ENCODE data around the gene FOXD4.
"Not testable (repeated sequence)": the region's sequence is repeated elsewhere in the genome, so short reads cannot be mapped to it uniquely, and the experiment has no call there.

Gene FOXD4

GRCh38 chr9:112589-113467 lies 5.4 kb downstream of the FOXD4 start:
- H3K9me3 ChIP-seq (ENCODE audit: control insufficient read depth in 5 of 5, low read length in 5 of 5); H3K9ac ChIP-seq (ENCODE audit: low read length in 5 of 5); H3K36me3 ChIP-seq (ENCODE audit: control insufficient read depth in 5 of 5, insufficient read depth in 5 of 5, low read length in 5 of 5); H3K27ac ChIP-seq (ENCODE audit: low read depth, low read length): not testable (repeated sequence)
- H3K4me1 ChIP-seq (ENCODE audit: control insufficient read depth in 5 of 5, insufficient read depth in 5 of 5, low read length in 5 of 5): peaks cover 0 to 20% (median 15%) of the 10 kb centered on the region in 5 donors
- peaks cover 3 to 22% (median 15%) of the 10 kb centered on the region in 5 donors for H3K27me3 ChIP-seq (ENCODE audit: control insufficient read depth in 5 of 5, insufficient read depth in 4 of 5, low read length in 5 of 5)
- peak overlapping the region in 1 of 5 donors; percentile 67 for H3K4me3 ChIP-seq (ENCODE audit: low read depth in 1 of 5, low read length in 5 of 5)

- H3K9ac ChIP-seq (ENCODE audit: low read length in 5 of 5); H3K9me3 ChIP-seq (ENCODE audit: control insufficient read depth in 5 of 5, low read length in 5 of 5); H3K4me3 ChIP-seq (ENCODE audit: low read depth in 1 of 5, low read length in 5 of 5); H3K27ac ChIP-seq (ENCODE audit: low read depth, low read length); H3K36me3 ChIP-seq (ENCODE audit: control insufficient read depth in 5 of 5, insufficient read depth in 5 of 5, low read length in 5 of 5): not testable (repeated sequence)
- peaks cover 3 to 22% (median 13%) of the 10 kb centered on the region in 5 donors for H3K27me3 ChIP-seq (ENCODE audit: control insufficient read depth in 5 of 5, insufficient read depth in 4 of 5, low read length in 5 of 5)
- H3K4me1 ChIP-seq (ENCODE audit: control insufficient read depth in 5 of 5, insufficient read depth in 5 of 5, low read length in 5 of 5): peaks cover 0 to 20% (median 15%) of the 10 kb centered on the region in 5 donors
Measured at GRCh38 chr9:110672-111071, 7.5 kb downstream of the FOXD4 start.

DNA sequence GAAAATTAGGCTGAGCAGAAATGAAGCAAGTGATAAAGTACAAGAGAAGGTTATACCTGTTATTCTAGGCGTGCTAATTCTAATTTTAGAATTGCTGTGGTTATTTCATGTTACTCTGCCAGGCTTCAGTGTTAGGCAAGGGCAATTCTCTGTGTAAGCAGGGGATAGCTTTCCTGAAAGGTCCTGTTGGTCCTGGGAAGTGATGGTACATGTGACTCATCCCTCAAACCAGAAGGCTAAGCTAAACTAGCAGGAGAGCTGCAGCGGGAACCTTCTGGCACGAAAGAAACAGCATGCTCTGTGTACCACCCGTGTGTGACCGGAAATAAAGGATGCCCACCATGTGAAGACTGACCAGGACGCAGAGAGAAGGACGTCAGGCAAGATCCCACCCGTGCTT lies 8.7 kb downstream of the FOXD4 start:
- Histone ChIP-seq H3K27me3 (ENCODE audit: control insufficient read depth in 5 of 5, insufficient read depth in 4 of 5, low read length in 5 of 5) (peaks cover 0 to 16% (median 8%) of the 10 kb centered on the region in 5 donors), H3K4me1 (ENCODE audit: control insufficient read depth in 5 of 5, insufficient read depth in 5 of 5, low read length in 5 of 5) (peaks cover 0 to 13% (median 11%) of the 10 kb centered on the region in 5 donors)
- not testable (repeated sequence) for H3K4me3 ChIP-seq (ENCODE audit: low read depth in 1 of 5, low read length in 5 of 5); H3K9me3 ChIP-seq (ENCODE audit: control insufficient read depth in 5 of 5, low read length in 5 of 5); H3K36me3 ChIP-seq (ENCODE audit: control insufficient read depth in 5 of 5, insufficient read depth in 5 of 5, low read length in 5 of 5); H3K27ac ChIP-seq (ENCODE audit: low read depth, low read length); H3K9ac ChIP-seq (ENCODE audit: low read length in 5 of 5)

- not testable (repeated sequence) for H3K4me3 ChIP-seq (ENCODE audit: low read depth in 1 of 5, low read length in 5 of 5); H3K36me3 ChIP-seq (ENCODE audit: control insufficient read depth in 5 of 5, insufficient read depth in 5 of 5, low read length in 5 of 5); H3K9me3 ChIP-seq (ENCODE audit: control insufficient read depth in 5 of 5, low read length in 5 of 5); H3K9ac ChIP-seq (ENCODE audit: low read length in 5 of 5); H3K4me1 ChIP-seq (ENCODE audit: control insufficient read depth in 5 of 5, insufficient read depth in 5 of 5, low read length in 5 of 5); H3K27ac ChIP-seq (ENCODE audit: low read depth, low read length)
- H3K27me3 ChIP-seq (ENCODE audit: control insufficient read depth in 5 of 5, insufficient read depth in 4 of 5, low read length in 5 of 5): peaks cover 0 to 13% (median 7%) of the 10 kb centered on the region in 5 donors
Measured at GRCh38 chr9:108742-109495, 9.3 kb downstream of the FOXD4 start.

- H3K27ac ChIP-seq (ENCODE audit: low read depth, low read length); H3K9me3 ChIP-seq (ENCODE audit: control insufficient read depth in 5 of 5, low read length in 5 of 5); H3K36me3 ChIP-seq (ENCODE audit: control insufficient read depth in 5 of 5, insufficient read depth in 5 of 5, low read length in 5 of 5): not testable (repeated sequence)
Measured at GRCh38 chr9:105991-106390, 12.2 kb downstream of the FOXD4 start.

DNA sequence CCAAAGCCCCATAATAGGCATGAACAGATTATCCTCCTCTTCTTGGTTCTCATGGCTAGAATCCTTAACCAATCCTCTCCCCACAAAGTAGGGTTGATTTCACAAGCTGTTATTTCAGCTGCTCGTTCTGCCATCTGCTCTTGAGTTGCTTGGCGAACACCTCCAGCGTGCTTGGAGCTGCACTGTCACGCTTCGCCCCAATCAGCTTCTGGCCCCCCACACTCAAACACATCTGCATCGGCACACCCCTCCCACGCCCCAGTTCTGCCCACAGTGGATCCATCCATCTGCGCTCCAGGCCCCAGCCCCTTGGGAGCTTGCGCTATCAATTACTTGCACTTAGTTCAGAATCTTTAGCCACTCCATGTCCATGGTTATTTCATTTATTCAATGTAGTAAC lies 17.8 kb downstream of the FOXD4 start:
- H3K36me3 ChIP-seq (ENCODE audit: control insufficient read depth in 5 of 5, insufficient read depth in 5 of 5, low read length in 5 of 5); H3K27me3 ChIP-seq (ENCODE audit: control insufficient read depth in 5 of 5, insufficient read depth in 4 of 5, low read length in 5 of 5); H3K4me1 ChIP-seq (ENCODE audit: control insufficient read depth in 5 of 5, insufficient read depth in 5 of 5, low read length in 5 of 5); H3K9me3 ChIP-seq (ENCODE audit: control insufficient read depth in 5 of 5, low read length in 5 of 5); H3K4me3 ChIP-seq (ENCODE audit: low read depth in 1 of 5, low read length in 5 of 5); H3K9ac ChIP-seq (ENCODE audit: low read length in 5 of 5); H3K27ac ChIP-seq (ENCODE audit: low read depth, low read length): not testable (repeated sequence)

More at GRCh38 chr9:105991-106390, 12.2 kb downstream of the FOXD4 start:
- H3K9ac ChIP-seq (ENCODE audit: low read length in 5 of 5); H3K4me3 ChIP-seq (ENCODE audit: low read depth in 1 of 5, low read length in 5 of 5); H3K4me1 ChIP-seq (ENCODE audit: control insufficient read depth in 5 of 5, insufficient read depth in 5 of 5, low read length in 5 of 5); H3K27me3 ChIP-seq (ENCODE audit: control insufficient read depth in 5 of 5, insufficient read depth in 4 of 5, low read length in 5 of 5): not testable (repeated sequence)

- H3K27me3 ChIP-seq (ENCODE audit: control insufficient read depth in 5 of 5, insufficient read depth in 4 of 5, low read length in 5 of 5); H3K4me3 ChIP-seq (ENCODE audit: low read depth in 1 of 5, low read length in 5 of 5); H3K9me3 ChIP-seq (ENCODE audit: control insufficient read depth in 5 of 5, low read length in 5 of 5); H3K4me1 ChIP-seq (ENCODE audit: control insufficient read depth in 5 of 5, insufficient read depth in 5 of 5, low read length in 5 of 5); H3K27ac ChIP-seq (ENCODE audit: low read depth, low read length); H3K36me3 ChIP-seq (ENCODE audit: control insufficient read depth in 5 of 5, insufficient read depth in 5 of 5, low read length in 5 of 5); H3K9ac ChIP-seq (ENCODE audit: low read length in 5 of 5): not testable (repeated sequence)
Measured at GRCh38 chr9:99867-100266, 18.4 kb downstream of the FOXD4 start.

- H3K27me3 ChIP-seq (ENCODE audit: control insufficient read depth in 5 of 5, insufficient read depth in 4 of 5, low read length in 5 of 5); H3K9me3 ChIP-seq (ENCODE audit: control insufficient read depth in 5 of 5, low read length in 5 of 5); H3K27ac ChIP-seq (ENCODE audit: low read depth, low read length); H3K4me3 ChIP-seq (ENCODE audit: low read depth in 1 of 5, low read length in 5 of 5); H3K36me3 ChIP-seq (ENCODE audit: control insufficient read depth in 5 of 5, insufficient read depth in 5 of 5, low read length in 5 of 5); H3K4me1 ChIP-seq (ENCODE audit: control insufficient read depth in 5 of 5, insufficient read depth in 5 of 5, low read length in 5 of 5); H3K9ac ChIP-seq (ENCODE audit: low read length in 5 of 5): not testable (repeated sequence)
Measured at GRCh38 chr9:98775-99174, 19.4 kb downstream of the FOXD4 start.

- H3K9ac ChIP-seq (ENCODE audit: low read length in 5 of 5); H3K4me1 ChIP-seq (ENCODE audit: control insufficient read depth in 5 of 5, insufficient read depth in 5 of 5, low read length in 5 of 5); H3K9me3 ChIP-seq (ENCODE audit: control insufficient read depth in 5 of 5, low read length in 5 of 5); H3K4me3 ChIP-seq (ENCODE audit: low read depth in 1 of 5, low read length in 5 of 5); H3K36me3 ChIP-seq (ENCODE audit: control insufficient read depth in 5 of 5, insufficient read depth in 5 of 5, low read length in 5 of 5); H3K27me3 ChIP-seq (ENCODE audit: control insufficient read depth in 5 of 5, insufficient read depth in 4 of 5, low read length in 5 of 5); H3K27ac ChIP-seq (ENCODE audit: low read depth, low read length): not testable (repeated sequence)
Measured at GRCh38 chr9:94992-95391, 23.2 kb downstream of the FOXD4 start.

DNA sequence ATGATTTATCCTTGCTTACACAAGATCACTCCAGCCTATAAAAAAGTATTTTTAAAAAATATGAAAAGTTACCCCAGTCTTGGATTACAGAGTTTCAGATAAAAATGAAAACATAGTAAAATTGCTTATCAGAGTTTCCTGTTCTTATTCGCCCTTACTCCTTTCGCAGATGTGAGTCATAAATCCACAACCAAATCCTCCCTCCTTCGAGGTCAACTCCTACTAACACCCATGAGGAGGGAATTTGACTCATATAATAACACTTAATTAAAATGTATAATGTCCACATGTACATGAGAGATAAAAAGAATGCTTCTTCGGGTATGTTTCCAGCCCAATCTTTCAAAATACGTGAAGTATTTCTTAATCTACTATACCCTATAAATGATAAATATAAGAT lies 23.9 kb downstream of the FOXD4 start:
- H3K9ac ChIP-seq (ENCODE audit: low read length in 5 of 5); H3K9me3 ChIP-seq (ENCODE audit: control insufficient read depth in 5 of 5, low read length in 5 of 5); H3K4me1 ChIP-seq (ENCODE audit: control insufficient read depth in 5 of 5, insufficient read depth in 5 of 5, low read length in 5 of 5); H3K36me3 ChIP-seq (ENCODE audit: control insufficient read depth in 5 of 5, insufficient read depth in 5 of 5, low read length in 5 of 5); H3K27me3 ChIP-seq (ENCODE audit: control insufficient read depth in 5 of 5, insufficient read depth in 4 of 5, low read length in 5 of 5); H3K4me3 ChIP-seq (ENCODE audit: low read depth in 1 of 5, low read length in 5 of 5); H3K27ac ChIP-seq (ENCODE audit: low read depth, low read length): not testable (repeated sequence)

Data from subcutaneous abdominal adipose tissue (tissue), 5 donors.